Stimulated activated CD4-positive, alpha-beta T cell treated with anti-CD3 and anti-CD28 coated beads, TNF-alpha, amount 100 ng/mL, for 24 hours (primary cell): ENCODE measurements around the gene SNRNP40.
"Not testable (repeated sequence)": the region's sequence is repeated elsewhere in the genome, so short reads cannot be mapped to it uniquely, and the experiment has no call there.

Experiments
- DNase-seq, 3 experiments: peaks; one replicate each; pipeline ENCODE4 v3.0.0-alpha.2; 2020; ENCODE audit warnings: low read depth in 3 of 3

The SNRNP40 gene

DNA sequence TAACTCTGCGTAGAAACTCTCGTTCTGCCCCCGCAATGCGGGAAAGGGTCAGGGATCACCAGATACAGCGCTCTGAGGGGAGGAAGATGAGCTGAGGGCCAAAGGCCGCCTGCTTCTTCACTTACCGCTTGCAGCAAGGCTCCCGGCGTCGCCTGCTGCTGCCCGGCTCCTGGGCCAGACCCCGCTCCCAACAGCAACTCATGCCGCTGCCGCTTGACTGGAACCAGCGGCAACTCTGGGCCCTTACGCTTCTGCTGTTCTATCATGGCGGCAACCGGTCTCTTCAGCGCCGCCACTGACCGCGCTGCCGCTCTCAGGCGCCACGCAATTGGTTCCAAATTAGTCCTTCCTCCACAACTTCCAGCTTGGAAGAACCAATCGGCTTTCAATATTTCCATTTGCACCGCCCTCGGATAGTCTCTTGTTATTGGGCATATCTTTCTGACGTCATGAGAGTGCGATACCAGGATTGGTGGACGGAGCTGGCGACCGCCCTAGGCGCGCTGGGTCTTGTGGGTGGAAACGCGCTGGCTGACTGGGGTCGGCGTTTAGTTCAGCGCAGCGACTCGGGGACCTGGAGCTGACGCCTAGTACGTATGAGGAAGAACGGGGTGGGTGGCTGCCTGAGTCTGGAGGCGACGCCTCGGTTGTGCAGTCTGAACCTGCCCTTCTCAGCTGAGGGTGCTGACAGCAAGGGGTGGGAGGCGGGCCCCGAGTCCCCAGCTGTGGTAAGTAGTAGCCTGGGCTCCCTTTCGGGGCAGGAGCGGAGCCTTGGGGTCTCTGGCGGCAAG, at the start of gene SNRNP40, which contains the start of gene ZCCHC17:
SNRNP40 (minus strand) TSS at position 303 of the 791 bp plus-strand sequence; CDS start at position 266, 37 bp downstream.
ZCCHC17 (plus strand) TSS at position 547 of the 791 bp plus-strand sequence. CDS start 13,067 bp downstream, outside the sequence.
- peak; percentile 86 to 93 (median 90) for DNase-seq

DNA sequence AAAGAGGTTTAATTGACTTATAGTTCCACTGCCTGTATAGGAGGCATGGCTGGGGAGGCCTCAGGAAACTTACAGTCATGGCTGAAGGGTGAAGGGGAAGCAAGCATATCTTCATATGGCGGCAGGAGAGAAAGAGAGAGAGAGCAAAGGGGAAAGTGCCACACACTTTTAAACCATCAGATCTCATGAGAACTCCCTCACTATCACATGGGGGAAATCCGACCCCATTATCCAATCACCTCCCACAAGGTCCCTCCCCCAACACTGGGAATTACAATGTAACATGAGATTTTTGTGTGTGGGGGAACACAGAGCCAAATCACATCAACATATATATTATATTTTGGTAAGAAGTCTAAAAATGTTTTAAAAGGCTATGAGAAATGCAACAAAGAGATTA, 49.0 kb upstream of the SNRNP40 start:
- no peak for DNase-seq

DNA sequence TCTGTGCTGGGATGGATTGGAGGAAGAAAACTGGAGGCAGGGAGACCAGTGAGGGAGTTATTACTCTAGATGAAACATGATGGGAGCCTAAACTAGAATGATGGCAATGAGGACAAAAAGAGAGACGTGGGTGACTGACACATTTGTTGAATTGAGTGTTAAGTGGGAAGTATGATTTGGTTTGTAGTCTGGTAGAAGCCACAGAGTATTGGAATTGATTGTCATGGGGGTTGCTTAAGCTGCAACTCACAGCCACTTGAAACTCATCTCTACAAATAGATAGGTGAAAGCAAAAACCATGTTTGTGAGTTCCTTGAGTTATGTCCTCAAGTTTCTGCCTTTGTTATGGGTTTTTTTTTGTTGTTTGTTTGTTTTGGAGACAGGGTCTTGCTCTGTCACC, 47.9 kb upstream of the SNRNP40 start:
- no peak for DNase-seq

DNA sequence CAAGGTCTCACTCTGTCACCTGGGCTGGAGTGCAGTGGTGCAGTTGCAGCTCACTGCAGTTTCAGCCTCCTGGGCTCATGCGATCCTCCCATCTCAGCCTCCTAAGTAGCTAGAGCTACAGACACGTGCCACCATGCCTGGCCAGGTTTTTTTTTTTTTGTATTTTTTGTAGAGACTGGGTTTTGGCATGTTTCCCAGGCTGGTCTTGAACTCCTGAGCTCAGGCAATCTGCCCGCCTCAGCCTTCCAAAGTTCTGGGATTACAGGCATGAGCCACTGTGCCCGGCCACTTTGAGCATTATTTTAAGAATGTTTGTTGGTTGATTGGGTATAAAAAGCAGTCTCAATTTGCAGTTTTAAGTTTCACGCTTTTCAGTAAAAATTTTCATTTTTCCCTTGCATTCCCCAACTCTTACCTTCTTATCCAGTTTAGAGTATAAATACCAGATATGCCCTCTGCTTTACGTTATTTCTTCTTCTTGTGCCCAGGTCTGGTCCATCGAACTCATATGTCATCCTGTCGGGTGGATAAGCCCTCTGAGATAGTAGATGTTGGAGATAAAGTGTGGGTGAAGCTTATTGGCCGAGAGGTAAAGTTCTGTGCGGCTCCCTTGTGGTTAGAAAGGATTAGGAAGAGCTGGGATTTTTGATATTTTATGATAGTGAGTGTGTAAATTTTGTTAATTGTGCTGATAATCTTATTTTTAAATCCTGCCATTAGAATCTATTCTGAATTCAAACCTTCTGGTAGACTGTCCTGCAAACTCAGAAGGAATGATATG, 40.3 kb upstream of the SNRNP40 start:
- DNase-seq = no peak

DNA sequence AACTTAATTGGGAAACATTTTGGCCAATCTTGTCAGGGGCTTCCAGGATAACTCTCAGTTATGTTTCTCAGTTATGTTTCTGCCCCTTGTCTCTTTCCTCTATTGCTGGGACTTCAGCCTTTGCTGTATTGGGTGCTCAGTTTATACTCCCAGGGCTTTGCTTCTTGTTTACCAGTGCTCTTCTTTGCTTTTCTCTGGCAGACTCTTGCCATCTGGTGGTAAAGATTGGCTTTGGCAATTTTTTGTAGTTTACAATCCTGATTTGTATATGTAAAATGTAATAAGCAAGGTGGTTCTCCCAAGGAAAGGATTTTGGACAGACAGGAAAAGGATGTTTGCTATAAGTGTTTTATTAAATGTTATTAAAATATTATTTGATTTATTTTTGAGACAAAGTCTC, 38.4 kb upstream of the SNRNP40 start:
- DNase-seq = no peak

DNA sequence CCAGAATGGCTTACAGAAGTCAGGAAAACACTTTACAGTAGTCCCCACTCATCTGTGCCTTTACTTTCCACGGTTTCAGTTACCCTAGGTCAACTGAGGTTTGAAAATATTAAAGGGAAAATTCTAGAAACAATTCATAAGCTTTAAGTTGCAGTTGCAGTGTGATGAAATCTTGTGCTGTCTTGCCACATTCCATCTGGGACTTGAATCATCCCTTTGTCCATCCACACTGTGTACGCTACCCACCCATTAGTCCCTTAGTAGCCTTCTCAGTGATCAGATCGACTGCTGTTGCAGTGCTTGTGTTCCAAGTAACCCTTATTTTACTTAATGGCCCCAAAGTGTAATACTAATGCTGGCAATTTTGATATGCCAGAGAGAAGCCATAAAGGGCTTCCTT, 30.8 kb upstream of the SNRNP40 start:
- DNase-seq = no peak

DNA sequence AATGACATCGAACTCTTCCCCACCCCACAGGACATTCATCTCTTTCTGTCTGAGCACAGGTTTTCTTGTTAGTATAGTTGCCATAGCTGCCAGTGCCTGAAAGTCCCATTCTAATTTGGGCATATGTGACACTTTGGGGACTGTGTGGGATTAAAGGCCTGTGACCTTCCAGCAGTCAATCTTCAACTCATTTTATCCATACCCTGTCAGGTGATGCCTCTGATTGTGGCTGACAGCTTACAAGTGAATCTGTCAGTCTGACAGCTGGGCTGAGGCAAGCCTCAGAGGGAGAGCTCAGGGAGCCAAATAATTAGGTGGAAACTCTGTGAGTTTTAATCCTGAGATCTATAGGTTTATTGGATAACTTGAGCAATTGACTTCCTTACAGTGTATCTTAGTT, 29.9 kb upstream of the SNRNP40 start:
- no peak for DNase-seq

DNA sequence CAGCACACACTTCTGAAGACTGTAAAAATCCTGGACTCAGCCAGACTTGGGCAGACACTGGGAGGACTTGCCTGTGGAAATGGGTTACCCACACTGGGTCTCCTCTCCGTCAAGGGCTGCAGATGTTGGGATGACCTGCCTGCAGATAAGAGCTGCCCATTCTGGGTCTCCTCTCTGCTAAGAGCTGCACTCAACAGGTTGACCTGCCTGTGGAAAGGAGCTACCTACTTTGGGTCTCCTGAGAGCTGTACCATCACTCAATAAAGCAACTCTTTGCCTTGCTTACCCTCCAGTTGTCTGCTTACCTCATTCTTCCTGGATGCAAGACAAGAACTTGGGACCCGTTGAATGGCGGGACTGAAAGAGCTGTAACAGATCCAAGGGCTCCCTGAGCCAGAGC, 28.4 kb upstream of the SNRNP40 start:
- DNase-seq = no peak

DNA sequence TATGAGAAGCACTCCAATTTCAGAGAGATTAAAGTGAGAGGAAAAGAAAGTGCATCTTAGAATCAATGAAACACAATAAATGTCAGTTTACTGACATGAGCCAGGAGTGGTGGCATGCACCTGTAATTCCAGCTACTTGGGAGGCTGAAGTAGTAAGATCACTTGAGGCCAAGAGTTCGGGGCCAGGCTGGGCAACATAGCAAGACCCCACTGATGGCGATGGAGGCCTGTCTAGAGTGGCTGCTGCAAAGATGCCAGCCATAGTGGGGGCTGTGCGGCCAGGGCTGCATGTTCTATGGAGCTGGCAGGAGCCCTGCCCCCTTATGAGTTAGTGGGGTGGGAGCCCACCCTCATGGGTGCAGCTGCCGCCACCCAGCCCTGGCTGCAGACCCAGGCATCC, 27.5 kb upstream of the SNRNP40 start:
- no peak for DNase-seq

DNA sequence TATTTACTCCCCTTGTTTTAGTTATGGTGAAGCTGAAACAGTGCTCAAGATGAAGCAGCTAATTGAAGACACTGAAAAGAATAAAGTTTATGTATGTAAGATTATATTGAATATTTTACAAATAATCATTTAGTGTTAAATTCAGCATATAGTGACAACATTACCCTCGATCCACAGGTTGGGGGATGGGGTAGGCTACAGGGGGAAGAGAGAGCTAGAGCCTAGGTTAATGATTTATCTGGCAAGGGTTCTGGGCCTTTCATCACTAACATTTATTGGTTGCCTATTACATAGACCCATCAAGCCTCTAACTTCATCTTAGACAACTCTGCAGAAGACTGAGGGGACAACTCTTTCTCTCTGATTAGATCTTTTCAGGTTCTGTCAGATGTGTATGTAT, 21.6 kb upstream of the SNRNP40 start:
- no peak for DNase-seq

DNA sequence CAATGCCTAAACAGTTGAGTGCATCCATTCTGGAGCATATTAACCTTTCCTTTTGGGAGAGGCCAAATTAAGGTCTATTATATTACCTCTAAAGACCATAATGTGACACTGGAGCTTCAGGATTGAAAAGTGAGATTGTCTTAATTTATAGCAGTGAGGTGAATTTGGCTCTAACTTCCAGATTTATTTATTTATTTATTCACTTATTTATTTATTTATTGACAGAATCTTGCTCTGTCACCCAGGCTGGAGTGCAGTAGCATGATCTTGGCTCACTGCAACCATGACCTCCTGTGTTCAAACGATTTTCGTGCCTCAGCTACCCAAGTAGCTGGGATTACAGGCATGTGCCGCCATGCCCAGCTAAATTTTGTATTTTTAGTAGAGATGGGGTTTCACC, 19.3 kb upstream of the SNRNP40 start:
- DNase-seq = no peak

DNA sequence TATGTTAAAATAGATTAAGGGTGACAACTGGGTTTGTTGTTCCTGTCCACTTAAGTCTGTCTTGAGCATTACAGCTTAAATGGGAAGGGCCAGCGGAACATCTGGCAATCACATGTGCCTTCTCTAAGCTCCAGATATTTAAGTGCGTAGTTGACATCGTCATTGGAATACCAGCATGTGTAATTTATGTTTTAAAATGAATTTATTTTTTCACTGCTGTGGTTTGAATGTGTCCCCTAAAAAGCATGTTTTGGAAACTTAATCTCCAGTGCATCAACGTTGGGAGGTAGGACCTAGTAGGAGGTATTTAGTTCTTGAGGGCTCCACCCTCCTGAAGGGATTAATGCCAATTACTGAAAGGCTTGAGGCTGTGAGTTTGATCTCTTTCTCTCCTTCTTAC, 13.6 kb upstream of the SNRNP40 start:
- no peak for DNase-seq

DNA sequence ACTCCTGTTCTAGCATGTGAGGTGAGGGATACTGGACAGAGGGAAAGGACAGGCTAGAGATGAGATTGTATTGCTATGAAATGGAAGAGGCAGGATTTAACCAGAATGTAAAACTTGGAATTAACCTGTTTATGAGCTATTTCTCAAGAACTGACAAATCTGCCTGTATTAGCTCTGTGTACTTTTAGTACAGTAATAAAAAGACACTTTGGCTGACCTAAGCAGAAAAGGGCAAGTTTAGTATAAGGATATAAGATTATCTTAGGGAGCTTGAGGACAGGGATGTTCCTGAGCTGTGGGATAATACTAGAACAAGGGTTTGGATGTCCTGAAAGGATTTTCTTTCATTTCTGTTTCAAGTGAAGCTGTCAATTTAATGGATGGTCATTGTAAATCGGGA, 11.4 kb upstream of the SNRNP40 start:
- no peak for DNase-seq

DNA sequence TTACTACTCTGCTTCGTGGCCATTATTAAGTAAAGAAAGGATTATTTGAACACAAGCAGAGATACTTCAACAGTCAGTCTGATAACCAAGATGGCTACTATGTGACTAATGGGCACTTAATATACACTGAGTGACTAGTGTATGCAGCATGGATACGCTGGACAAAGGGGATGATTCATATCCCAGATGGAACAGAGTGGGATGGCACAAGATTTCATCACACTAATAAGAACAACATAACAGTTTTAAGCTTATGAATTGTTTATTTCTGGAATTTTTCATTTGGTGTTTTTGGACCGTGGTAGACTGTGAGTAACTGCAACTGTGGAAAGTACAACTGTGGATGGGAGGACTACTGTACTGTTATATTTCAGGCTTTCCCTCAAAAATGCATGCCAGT, 9.7 kb upstream of the SNRNP40 start:
- DNase-seq = no peak

DNA sequence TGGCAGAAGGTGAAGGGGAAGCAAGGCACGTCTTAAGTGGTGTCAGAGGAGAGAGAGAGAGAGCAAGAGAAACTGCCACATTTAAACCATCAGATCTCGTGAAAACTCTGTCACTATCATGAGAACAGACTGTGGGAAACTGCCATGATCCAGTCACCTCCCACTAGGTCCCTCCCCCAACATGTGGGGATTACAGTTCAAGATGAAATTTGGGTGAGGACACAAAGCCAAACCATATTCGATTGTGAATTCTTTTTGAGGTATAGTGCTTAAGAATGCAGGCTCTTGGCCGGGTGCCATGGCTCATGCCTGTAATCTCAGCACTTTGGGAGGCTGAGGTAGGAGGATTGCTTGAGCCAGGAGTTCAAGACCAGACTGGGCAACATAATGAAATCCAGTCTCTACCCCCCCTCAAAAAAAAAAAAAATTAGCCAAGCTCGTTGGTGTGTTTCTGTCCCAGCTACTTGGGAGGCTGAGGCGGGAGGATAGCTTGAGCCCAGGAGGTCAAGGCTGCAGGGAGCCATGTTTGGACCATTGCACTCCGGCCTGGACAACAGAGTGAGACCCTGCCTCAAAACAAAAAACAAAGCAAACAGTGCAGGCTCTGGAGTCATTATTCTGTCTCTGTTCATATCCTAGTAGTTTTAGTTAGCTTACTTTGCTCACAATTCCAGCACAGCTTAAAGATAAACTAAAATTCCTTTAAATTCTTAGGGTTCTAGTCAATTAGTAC, 6.3 kb upstream of the SNRNP40 start:
- DNase-seq = no peak

DNA sequence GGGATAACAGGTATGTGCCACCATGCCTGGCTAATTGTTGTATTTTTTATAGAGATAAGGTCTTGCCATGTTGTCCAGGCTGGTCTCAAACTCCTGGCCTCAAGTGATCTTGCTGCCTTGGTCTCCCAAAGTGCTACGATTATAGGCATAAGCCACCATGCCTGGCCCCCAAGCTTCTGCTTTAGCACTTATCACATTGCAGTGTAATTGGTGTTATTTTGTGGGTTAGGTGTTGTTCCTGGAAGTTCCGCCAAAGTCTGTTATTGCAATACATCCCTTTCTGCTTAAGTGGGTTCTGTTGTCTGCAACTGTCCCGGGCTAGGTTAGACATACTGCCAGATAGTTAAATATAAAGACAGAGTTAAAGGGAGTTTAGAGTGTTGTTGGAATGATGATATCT, 3.6 kb upstream of the SNRNP40 start:
- no peak for DNase-seq

DNA sequence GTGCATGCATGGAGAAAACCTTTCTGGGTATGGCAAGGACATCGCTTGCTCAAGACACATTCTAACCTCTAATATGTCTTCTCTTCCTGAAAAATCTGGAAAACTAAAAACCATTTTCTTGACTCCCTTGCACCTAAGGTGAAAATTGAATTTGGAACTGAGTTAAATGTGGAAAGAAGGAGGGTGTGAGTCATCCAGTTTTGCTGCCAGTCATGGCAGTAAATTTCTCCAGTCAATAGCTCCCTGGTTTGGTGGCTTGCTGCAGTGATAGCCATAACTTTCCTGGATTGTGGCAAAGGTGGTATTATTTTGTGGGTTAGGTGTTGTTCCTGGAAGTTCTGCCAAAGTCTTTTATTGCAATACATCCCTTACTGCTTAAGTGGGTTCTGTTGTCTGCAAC, 2.8 kb upstream of the SNRNP40 start:
- DNase-seq = no peak

DNA sequence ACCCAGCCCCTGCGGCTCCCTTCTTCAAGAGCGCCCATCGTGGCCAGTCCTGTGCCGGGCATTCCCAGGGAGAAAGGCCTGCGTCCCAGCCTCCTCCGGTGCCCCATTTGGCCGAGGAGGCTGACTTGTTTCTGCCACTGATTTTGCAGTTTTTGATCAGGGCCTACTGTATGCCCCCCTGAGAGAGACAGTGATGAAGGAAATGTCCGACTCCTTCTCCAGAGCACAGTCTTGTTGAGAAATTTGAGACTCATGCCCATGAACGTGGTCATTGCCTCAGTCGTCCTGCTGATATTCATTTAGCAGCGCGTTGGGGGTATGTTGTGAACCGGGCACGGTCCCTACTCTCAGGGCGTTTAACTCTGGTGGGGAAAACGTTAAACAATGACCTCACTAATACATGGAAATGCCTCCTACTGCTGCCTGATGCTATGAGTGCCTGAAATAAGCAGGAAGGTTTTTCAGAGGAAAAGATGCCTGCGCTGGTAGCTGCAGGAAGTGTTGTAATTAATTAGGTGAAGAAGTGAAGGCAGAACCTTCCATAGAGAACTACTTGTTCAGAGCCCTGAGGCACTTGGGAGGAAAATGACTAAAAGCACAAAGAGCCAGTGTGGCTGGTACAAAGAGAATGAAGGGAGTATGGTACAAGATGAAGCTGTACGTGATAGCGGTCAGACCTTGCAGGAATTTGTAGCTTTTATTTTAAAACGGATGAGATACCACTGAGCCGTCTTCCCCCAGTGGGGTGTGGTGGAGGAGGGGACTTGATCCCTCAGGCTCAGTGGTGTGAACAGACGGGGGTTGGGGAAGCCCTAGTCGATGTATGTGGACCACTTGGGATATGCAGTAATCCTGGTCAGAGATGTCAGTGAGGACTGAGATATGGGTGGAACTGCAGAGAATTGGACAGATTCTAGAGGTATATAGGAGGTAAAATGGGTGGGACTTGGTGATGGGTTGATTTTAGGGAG, 974 bp upstream of the SNRNP40 start:
- no peak for DNase-seq

DNA sequence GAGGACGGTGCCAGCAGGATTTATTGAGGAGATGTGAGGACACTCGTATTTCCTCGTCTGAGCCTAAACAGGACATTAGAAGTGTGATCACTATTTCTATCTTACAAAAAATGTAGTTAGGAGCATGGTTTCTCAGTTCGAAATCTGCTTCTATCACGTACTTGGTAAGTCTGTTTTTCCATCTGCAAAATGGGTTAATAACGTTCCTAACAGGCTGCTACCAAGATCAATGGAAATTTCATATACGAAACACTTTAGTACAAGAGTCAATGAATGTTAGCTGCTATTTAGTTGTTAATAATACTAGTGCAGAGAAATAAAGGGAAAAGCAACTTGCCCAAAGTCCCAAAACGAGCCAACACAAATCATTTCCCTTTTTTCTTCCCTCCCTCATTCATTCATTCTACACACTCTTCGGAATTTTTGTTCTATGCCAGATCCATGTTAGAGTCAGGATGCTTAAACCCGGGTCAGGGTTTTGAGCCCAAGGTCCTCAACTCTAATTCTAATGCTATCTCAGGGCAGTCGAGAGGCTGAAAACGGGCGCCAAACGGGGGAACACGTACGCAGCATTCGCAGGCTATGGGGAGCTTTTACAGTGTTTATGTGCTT, 608 bp downstream of the SNRNP40 start:
- DNase-seq = no peak

DNA sequence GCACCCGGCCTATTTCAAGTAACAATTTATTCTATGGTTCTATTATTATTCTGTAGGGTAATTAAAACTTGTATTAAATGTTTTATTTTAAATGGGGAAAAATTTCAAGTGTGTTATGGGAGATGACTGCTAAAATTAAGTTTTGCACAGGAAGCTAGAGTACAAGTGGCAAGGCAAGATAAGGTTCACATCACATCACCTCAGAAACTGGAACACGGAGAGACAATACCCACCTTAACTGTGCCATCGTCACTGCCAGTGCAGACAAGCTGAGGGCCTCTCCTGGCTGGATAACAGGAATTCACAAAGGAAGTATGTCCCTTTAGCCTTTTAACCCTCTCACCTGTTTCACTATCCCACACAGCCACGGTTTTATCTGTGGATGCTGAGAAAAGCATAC, 7.6 kb downstream of the SNRNP40 start:
- no peak for DNase-seq

DNA sequence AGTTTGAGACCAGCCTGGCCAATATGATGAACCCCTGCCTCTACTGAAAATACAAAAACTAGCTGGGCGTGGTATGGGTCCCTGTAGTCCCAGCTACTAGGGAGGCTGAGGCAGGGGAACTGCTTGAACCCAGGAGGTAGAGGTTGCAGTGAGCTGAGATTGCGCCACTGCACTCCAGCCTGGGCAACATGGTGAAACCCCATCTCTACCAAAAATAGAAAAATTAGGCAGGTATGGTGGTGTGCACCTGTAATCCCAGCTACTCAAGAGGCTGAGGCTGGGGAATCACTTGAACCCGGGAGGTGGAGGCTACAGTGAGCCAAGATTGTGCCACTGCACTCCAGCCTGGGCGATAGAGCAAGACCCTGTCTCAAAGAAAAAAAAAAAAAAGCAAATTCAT, 8.8 kb downstream of the SNRNP40 start:
- DNase-seq = not testable (repeated sequence)
